SU-DHL-6 (cell line): ENCODE results near the gene KATNB1.

Experiments
- CTCF ChIP-seq: fragments of 200-600 bp; sonication (generic); IDR thresholded peaks from one replicate; pipeline ENCODE4 v1.5.1; 2017; ENCODE audit warnings: antibody characterized with exemption, mild to moderate bottlenecking, low read length, moderate library complexity; ENCODE audit not compliant: insufficient read depth, poor library complexity, severe bottlenecking
- EZH2phosphoT487 ChIP-seq: fragments of 200-600 bp; sonication (generic), shearing (Covaris generic); conservative IDR thresholded peaks from 2 replicates; pipeline ENCODE4 v1.6.1; 2018; ENCODE audit warnings: mild to moderate bottlenecking, antibody characterized with exemption, low read length, moderate library complexity, mixed read lengths

DNA sequence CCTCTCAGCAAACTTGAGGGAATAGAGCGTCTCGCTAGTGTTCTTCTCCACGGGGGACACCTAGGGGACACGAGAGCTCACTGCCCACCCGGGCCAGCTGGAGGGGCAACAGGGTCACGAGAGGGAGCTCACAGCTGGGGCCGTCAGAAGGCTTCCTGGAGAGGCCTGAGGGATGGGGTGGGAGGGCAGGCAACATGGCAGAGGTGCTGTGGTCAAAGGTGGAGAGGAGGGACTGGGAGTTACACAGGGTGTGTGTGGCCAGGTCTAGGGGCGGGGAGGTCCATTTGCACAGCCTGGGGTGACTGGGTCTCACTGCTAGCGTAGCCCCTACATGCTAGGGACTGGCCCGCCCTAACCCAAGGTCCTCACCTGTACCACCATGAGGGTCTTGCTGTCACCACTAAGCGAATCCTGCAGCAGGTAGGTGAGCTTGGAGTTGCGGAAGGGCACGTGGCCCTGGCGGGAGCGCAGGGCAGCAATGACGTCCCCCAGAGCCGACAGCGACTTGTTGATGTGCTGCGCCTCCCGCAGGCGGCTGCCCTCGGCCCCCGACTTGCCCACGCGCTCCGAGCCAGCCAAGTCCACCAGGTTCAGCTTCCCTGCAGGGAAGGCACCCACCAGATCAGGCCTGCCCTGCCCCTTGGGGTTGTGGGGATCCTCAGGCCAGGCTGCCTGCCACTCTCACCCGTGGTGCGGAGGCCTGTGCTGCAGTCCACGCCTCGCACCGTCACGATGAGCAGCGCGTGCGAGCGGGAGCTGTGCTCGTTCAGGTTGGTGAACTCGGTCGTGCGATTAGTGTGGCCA, 25.0 kb downstream of the KATNB1 start:
- TF ChIP-seq CTCF = no peak
- TF ChIP-seq EZH2phosphoT487 = no peak
